ENCODE data around the gene P2RY8. TPM values are rescaled to one million over a fixed set of nuclear protein-coding genes. Genes with fewer than 3 reads are reported as not detected.

P2RY8 gene
- total and polyA plus RNA-seq, 2 donors (not counting 1 experiment from before 2014, with no cell fraction given): 72.3 to 142 TPM

- CTCF ChIA-PET: no interaction called here
- no peak overlapping the region for H3K4me3 Mint-ChIP-seq
- Histone ChIP-seq H4K20me1 (ENCODE audit: control insufficient read depth, insufficient read depth, low read length, poor library complexity, severe bottlenecking) (no peaks in the 10 kb centered on the region), H3K4me2 (replicated peaks; ENCODE audit: low read depth, low read length, poor library complexity, severe bottlenecking) (no peak overlapping the region), H3K27me3 (replicated peaks in 1 of 4; ENCODE audit: control extremely low read depth in 1 of 4, control insufficient read depth in 3 of 4, insufficient read depth in 4 of 4, low read length in 3 of 4) (no peaks in the 10 kb centered on the region), H3K9ac (ENCODE audit: low read length) (no peak overlapping the region), H3K27ac (ENCODE audit: low read length in 2 of 2) (no peak overlapping the region), H3K9me3 (ENCODE audit: control extremely low read depth in 1 of 3, control insufficient read depth in 2 of 3, insufficient read depth in 1 of 3, low read length in 2 of 3) (peaks cover 0 to 62% (median 20%) of the 10 kb centered on the region in 3 donors), H3K4me1 (ENCODE audit: control insufficient read depth in 2 of 2, insufficient read depth in 2 of 2, low read length in 2 of 2) (no peaks in the 10 kb centered on the region), H3K4me3 (ENCODE audit: control extremely low read depth in 1 of 5, extremely low read depth in 1 of 5, insufficient read depth in 1 of 5, low read depth in 2 of 5, low read length in 4 of 5) (no peak overlapping the region), H2AFZ (ENCODE audit: insufficient read depth, low read depth, low read length, poor library complexity, severe bottlenecking) (no peak overlapping the region), H3K79me2 (ENCODE audit: control insufficient read depth, insufficient read depth, low read length) (no peaks in the 10 kb centered on the region), H3K36me3 (replicated peaks in 1 of 2; ENCODE audit: control extremely low read depth in 1 of 2, control insufficient read depth in 1 of 2, extremely low read depth in 1 of 2, insufficient read depth in 2 of 2, low read length in 1 of 2) (peaks cover 4 to 48% of the 10 kb centered on the region in 2 experiments)
- no peaks in the 10 kb centered on the region for H3K27me3 Mint-ChIP-seq
- intact Hi-C loops (cut with micrococcal nuclease): no loop called here
- WGBS (ENCODE audit: insufficient coverage): 98% methylated on average over 12 of the region's 19 CpGs
- POLR2A ChIA-PET: no interaction called here
- peaks cover 9% of the 10 kb centered on the region for H3K9me3 Mint-ChIP-seq (ENCODE audit: insufficient read depth)
- H3K27ac Mint-ChIP-seq: no peak overlapping the region
- TF ChIP-seq EZH2 (IDR thresholded peaks at IDR 0.05; ENCODE audit: borderline replicate concordance, insufficient read depth, low read depth, low read length, poor library complexity, severe bottlenecking): no peak
- DNase-seq (no peak), ATAC-seq (ENCODE audit: low read depth) (no peak)
- H3K4me1 Mint-ChIP-seq: no peaks in the 10 kb centered on the region
Measured at GRCh38 chrX:1421433-1422134, 115.4 kb downstream of the P2RY8 start.

GRCh38 chrX:1420371-1420770, 116.6 kb downstream of the P2RY8 start:
- ATAC-seq (ENCODE audit: low read depth) (no peak), DNase-seq (no peak)
- no peak overlapping the region for H3K4me3 Mint-ChIP-seq
- intact Hi-C loops (cut with micrococcal nuclease): no loop called here
- H3K9me3 Mint-ChIP-seq (ENCODE audit: insufficient read depth): peaks cover 9% of the 10 kb centered on the region
- no peak for TF ChIP-seq CTCF (IDR thresholded peaks at IDR 0.05)
- no peak for TF ChIP-seq EZH2 (IDR thresholded peaks at IDR 0.05; ENCODE audit: borderline replicate concordance, insufficient read depth, low read depth, low read length, poor library complexity, severe bottlenecking)
- H3K36me3 ChIP-seq (replicated peaks in 1 of 2; ENCODE audit: control extremely low read depth in 1 of 2, control insufficient read depth in 1 of 2, extremely low read depth in 1 of 2, insufficient read depth in 2 of 2, low read length in 1 of 2): peaks cover 4 to 45% of the 10 kb centered on the region in 2 experiments
- no peaks in the 10 kb centered on the region for H4K20me1 ChIP-seq (ENCODE audit: control insufficient read depth, insufficient read depth, low read length, poor library complexity, severe bottlenecking)
- no peak overlapping the region for H3K4me2 ChIP-seq (replicated peaks; ENCODE audit: low read depth, low read length, poor library complexity, severe bottlenecking)
- POLR2A ChIA-PET: no interaction called here
- 87% methylated on average over 6 of the region's 14 CpGs for WGBS (ENCODE audit: insufficient coverage)
- H3K27me3 ChIP-seq (replicated peaks in 1 of 4; ENCODE audit: control extremely low read depth in 1 of 4, control insufficient read depth in 3 of 4, insufficient read depth in 4 of 4, low read length in 3 of 4): no peaks in the 10 kb centered on the region
- no peaks in the 10 kb centered on the region for H3K27me3 Mint-ChIP-seq
- H3K4me3 ChIP-seq (ENCODE audit: control extremely low read depth in 1 of 5, extremely low read depth in 1 of 5, insufficient read depth in 1 of 5, low read depth in 2 of 5, low read length in 4 of 5): no peak overlapping the region
- H3K4me1 Mint-ChIP-seq: no peaks in the 10 kb centered on the region
- no peak overlapping the region for H2AFZ ChIP-seq (ENCODE audit: insufficient read depth, low read depth, low read length, poor library complexity, severe bottlenecking)
- no peaks in the 10 kb centered on the region for H3K4me1 ChIP-seq (ENCODE audit: control insufficient read depth in 2 of 2, insufficient read depth in 2 of 2, low read length in 2 of 2)
- H3K9ac ChIP-seq (ENCODE audit: low read length): no peak overlapping the region
- CTCF ChIA-PET: no interaction called here
- peak overlapping the region; percentile 78 for H3K27ac Mint-ChIP-seq
- no peaks in the 10 kb centered on the region for H3K79me2 ChIP-seq (ENCODE audit: control insufficient read depth, insufficient read depth, low read length)
- H3K27ac ChIP-seq (ENCODE audit: low read length in 2 of 2): no peak overlapping the region
- peaks cover 0 to 66% (median 20%) of the 10 kb centered on the region in 3 donors for H3K9me3 ChIP-seq (ENCODE audit: control extremely low read depth in 1 of 3, control insufficient read depth in 2 of 3, insufficient read depth in 1 of 3, low read length in 2 of 3)

All from B cell (primary cell).